Activated naive CD8-positive, alpha-beta T cell treated with anti-CD3 and anti-CD28 coated beads, Interleukin-2, amount 10 ng/mL, durations not matched to agents 7 days and 5 days (primary cell): ENCODE measurements around the gene TESK2. TPM values are rescaled to one million over a fixed set of nuclear protein-coding genes. Genes with fewer than 3 reads are reported as not detected.
"Not testable (repeated sequence)": the region's sequence is repeated elsewhere in the genome, so short reads cannot be mapped to it uniquely, and the experiment has no call there.

Source experiments
- ATAC-seq: fragments of 150-1000 bp; cut with Tn5 transposase; one replicate; pipeline ENCODE4 v1.10.0; 2021; ENCODE audit warnings: low read depth, moderate library complexity
- POLR2A ChIA-PET: fragments of 350-600 bp; sonication (Branson Sonifier 250); formaldehyde crosslinking; loops from one replicate; lab custom pipeline; 2021; ENCODE audit warnings: antibody characterized with exemption; lab: Charles Lee
- DNase-seq: peaks from one replicate; pipeline ENCODE4 v3.0.0; 2021
- H3K27ac Mint-ChIP-seq: one replicate; pipeline ENCODE4 v1.8.0; 2022; ENCODE audit warnings: mild to moderate bottlenecking, mixed read lengths
- H3K27me3 Mint-ChIP-seq: one replicate; pipeline ENCODE4 v1.8.0; 2022; ENCODE audit warnings: mild to moderate bottlenecking, moderate library complexity, mixed read lengths
- H3K36me3 Mint-ChIP-seq: one replicate; pipeline ENCODE4 v1.8.0; 2021; ENCODE audit warnings: mild to moderate bottlenecking, mixed read lengths
- H3K4me1 Mint-ChIP-seq: one replicate; pipeline ENCODE4 v1.8.0; 2021; ENCODE audit warnings: mixed read lengths
- H3K4me3 Mint-ChIP-seq: one replicate; pipeline ENCODE4 v1.8.0; 2022; ENCODE audit warnings: mild to moderate bottlenecking, moderate library complexity, mixed read lengths
- H3K9me3 Mint-ChIP-seq: one replicate; pipeline ENCODE4 v1.8.0; 2021; ENCODE audit warnings: mixed read lengths
- total RNA-seq, 2 experiments: library from RNA; stranded (reverse); gene quantifications; one replicate each; pipeline ENCODE4 v1.2.3, GENCODE V29; 2021

TESK2 gene, protein sequence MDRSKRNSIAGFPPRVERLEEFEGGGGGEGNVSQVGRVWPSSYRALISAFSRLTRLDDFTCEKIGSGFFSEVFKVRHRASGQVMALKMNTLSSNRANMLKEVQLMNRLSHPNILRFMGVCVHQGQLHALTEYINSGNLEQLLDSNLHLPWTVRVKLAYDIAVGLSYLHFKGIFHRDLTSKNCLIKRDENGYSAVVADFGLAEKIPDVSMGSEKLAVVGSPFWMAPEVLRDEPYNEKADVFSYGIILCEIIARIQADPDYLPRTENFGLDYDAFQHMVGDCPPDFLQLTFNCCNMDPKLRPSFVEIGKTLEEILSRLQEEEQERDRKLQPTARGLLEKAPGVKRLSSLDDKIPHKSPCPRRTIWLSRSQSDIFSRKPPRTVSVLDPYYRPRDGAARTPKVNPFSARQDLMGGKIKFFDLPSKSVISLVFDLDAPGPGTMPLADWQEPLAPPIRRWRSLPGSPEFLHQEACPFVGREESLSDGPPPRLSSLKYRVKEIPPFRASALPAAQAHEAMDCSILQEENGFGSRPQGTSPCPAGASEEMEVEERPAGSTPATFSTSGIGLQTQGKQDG
- total RNA-seq, result 1 to 10 TPM; 5.8 to 6.5 TPM

DNA sequence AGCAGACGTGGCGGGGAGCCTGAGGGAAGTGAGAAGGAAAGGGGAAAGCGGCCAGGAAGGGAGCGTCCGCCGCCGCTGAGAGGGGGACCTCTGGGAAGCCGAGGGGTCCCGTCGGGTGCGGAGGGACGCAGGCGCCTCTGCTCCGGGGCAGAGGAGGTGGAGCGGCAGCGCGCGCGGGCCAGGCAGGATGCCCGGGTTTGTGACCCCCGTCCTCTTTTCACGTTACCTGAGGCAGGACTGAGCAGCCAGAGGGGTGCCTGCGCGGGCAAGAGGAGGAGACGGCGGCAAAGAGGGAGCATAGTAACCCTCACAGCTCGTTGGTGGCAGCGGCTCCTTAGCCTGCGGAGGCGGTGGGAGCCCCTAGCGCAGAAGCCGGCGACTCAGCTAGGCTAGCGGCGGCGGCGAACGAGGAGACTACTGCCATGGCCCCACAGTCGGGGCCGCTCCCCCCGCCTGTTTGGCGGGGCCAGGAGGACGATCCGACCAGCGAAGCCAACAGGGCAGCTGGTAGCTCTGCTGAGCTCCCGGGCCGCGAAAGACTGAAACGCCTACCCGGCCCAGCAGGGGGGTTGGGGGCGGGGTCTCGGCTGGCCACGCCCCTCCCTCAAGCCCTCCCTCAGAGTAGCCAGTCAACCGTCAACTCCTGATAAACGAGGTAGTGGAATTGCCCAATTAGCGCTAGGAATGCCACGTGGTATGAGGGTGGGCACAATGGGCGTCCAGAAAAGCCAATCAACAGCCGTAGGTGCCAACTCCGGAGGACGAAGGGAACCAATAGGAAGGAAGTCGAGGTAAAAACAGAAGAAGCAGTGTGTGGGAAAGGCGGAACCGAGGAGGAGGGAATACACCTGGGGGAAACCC lies at the start of gene TESK2:
TSS of gene TESK2 (minus strand) at position 538 of the 861 bp plus-strand sequence. CDS start 33,378 bp downstream, outside the sequence.
- Mint-ChIP-seq H3K36me3 (no peaks in the 10 kb centered on the region), H3K4me3 (no peak within 1 kb of the TSS), H3K27me3 (no peaks in the 10 kb centered on the region), H3K9me3 (no peaks in the 10 kb centered on the region), H3K4me1 (peaks cover 9% of the 10 kb centered on the region), H3K27ac (no peak within 1 kb of the TSS)
- ATAC-seq, result peak; percentile 94
- peak; percentile 96 for DNase-seq
- POLR2A ChIA-PET, result interaction anchor here (1.0 to 3.9 kb wide), 13 partner anchors 10 to 769 kb away, joined by 3 to 26 read pairs (median 6); partner anchors contain the start of genes CCDC163, GPBP1L1, HECTD3 and HPDL

DNA sequence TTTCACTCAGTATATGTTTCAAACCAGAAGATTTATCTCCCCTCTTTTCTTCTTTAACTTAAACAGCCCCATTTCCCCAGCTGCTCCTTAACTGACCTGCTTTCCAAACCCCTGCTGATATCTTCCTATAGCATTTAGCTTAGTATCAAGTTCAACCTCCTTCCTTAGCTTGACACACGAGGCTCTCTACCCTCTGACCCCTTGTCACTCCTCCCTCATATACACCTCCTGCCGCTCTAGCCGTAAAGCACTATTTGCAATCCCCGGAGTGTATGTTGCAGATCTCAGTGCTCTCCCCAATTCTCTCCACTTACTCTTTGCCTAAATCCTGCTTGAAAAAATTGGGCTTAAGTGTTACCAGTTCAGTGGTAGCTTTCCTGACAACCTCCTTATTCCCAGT lies 45.9 kb upstream of the TESK2 start:
- H3K27ac Mint-ChIP-seq, result no peak overlapping the region
- H3K4me3 Mint-ChIP-seq, result no peak overlapping the region
- H3K9me3 Mint-ChIP-seq, result no peaks in the 10 kb centered on the region
- H3K27me3 Mint-ChIP-seq, result peaks cover 19% of the 10 kb centered on the region
- H3K36me3 Mint-ChIP-seq, result no peaks in the 10 kb centered on the region
- POLR2A ChIA-PET, result interaction anchor here (0.6 to 1.5 kb wide), 4 partner anchors 8 to 766 kb away, joined by 3 to 7 read pairs (median 3); partner anchors contain the start of genes AKR1A1 and PRDX1
- H3K4me1 Mint-ChIP-seq, result peaks cover 9% of the 10 kb centered on the region
- no peak for ATAC-seq
- DNase-seq, result no peak

- H3K9me3 Mint-ChIP-seq, result no peaks in the 10 kb centered on the region
- H3K27ac Mint-ChIP-seq, result no peak overlapping the region
- ATAC-seq (no peak), DNase-seq (no peak)
- no peaks in the 10 kb centered on the region for H3K36me3 Mint-ChIP-seq
- H3K27me3 Mint-ChIP-seq, result peaks cover 16% of the 10 kb centered on the region
- H3K4me3 Mint-ChIP-seq, result no peak overlapping the region
- H3K4me1 Mint-ChIP-seq, result peaks cover 11% of the 10 kb centered on the region
- POLR2A ChIA-PET, result interaction anchor here (0.6 to 1.5 kb wide), 4 partner anchors 9 to 767 kb away, joined by 3 to 7 read pairs (median 3); partner anchors contain the start of genes AKR1A1 and PRDX1
Observed at GRCh38 chr1:45535988-45536766, 45.2 kb upstream of the TESK2 start.

- Mint-ChIP-seq H3K4me3 (no peak overlapping the region), H3K27me3 (peaks cover 5% of the 10 kb centered on the region), H3K4me1 (peaks cover 9% of the 10 kb centered on the region), H3K27ac (peak overlapping the region; percentile 12), H3K36me3 (no peaks in the 10 kb centered on the region), H3K9me3 (no peaks in the 10 kb centered on the region)
- no peak for ATAC-seq
- POLR2A ChIA-PET, result no interaction called here
- no peak for DNase-seq
Observed at GRCh38 chr1:45531873-45532272, 40.9 kb upstream of the TESK2 start.

GRCh38 chr1:45530632-45531135 lies 39.7 kb upstream of the TESK2 start:
- no peak for ATAC-seq
- peaks cover 8% of the 10 kb centered on the region for H3K27me3 Mint-ChIP-seq
- H3K4me3 Mint-ChIP-seq, result no peak overlapping the region

GRCh38 chr1:45526135-45526644 lies 35.2 kb upstream of the TESK2 start:
- POLR2A ChIA-PET, result interaction anchor here (0.6 kb wide), 1 partner anchor 48 kb away, joined by 4 read pairs; no protein-coding TSS in a partner anchor
- H3K27ac Mint-ChIP-seq, result no peak overlapping the region
- H3K27me3 Mint-ChIP-seq, result peaks cover 15% of the 10 kb centered on the region
- DNase-seq, result no peak
- H3K4me3 Mint-ChIP-seq, result no peak overlapping the region
- peaks cover 15% of the 10 kb centered on the region for H3K4me1 Mint-ChIP-seq
- H3K9me3 Mint-ChIP-seq, result no peaks in the 10 kb centered on the region
- ATAC-seq, result no peak
- no peaks in the 10 kb centered on the region for H3K36me3 Mint-ChIP-seq

More at GRCh38 chr1:45530632-45531135, 39.7 kb upstream of the TESK2 start:
- Mint-ChIP-seq H3K9me3 (no peaks in the 10 kb centered on the region), H3K27ac (no peak overlapping the region), H3K36me3 (no peaks in the 10 kb centered on the region), H3K4me1 (peaks cover 2% of the 10 kb centered on the region)
- DNase-seq, result no peak
- POLR2A ChIA-PET, result interaction anchor here (0.7 to 0.8 kb wide), 3 partner anchors 12 to 518 kb away, joined by 3 to 5 read pairs (median 4); no protein-coding TSS in a partner anchor

DNA sequence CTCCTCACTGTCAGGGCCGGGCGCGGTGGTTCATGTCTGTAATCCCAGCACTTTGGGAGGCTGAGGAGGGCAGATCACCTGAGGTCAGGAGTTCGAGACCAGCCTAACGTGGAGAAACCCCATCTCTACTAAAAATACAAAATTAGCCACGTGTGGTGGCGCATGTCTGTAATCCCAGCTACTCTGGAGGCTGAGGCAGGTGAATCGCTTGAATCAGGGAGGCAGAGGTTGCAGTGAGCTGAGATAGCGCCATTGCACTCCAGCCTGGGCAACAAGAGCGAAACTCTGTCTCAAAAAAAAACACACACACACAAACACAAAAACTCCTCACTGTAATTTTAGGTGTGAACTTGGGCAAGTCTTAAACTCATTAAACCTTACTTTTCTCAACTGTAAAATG lies 33.0 kb upstream of the TESK2 start:
- POLR2A ChIA-PET, result not testable (repeated sequence)

GRCh38 chr1:45523516-45523915 lies 32.6 kb upstream of the TESK2 start:
- POLR2A ChIA-PET, ATAC-seq, DNase-seq, H3K27ac Mint-ChIP-seq, H3K4me3 Mint-ChIP-seq, H3K9me3 Mint-ChIP-seq, H3K36me3 Mint-ChIP-seq: not testable (repeated sequence)
- peaks cover 14% of the 10 kb centered on the region for H3K27me3 Mint-ChIP-seq
- H3K4me1 Mint-ChIP-seq, result peaks cover 26% of the 10 kb centered on the region

More for the DNA sequence above, 33.0 kb upstream of the TESK2 start:
- DNase-seq, H3K27ac Mint-ChIP-seq, H3K4me3 Mint-ChIP-seq, H3K9me3 Mint-ChIP-seq, H3K36me3 Mint-ChIP-seq, ATAC-seq: not testable (repeated sequence)
- H3K4me1 Mint-ChIP-seq, result peaks cover 22% of the 10 kb centered on the region
- peaks cover 14% of the 10 kb centered on the region for H3K27me3 Mint-ChIP-seq

DNA sequence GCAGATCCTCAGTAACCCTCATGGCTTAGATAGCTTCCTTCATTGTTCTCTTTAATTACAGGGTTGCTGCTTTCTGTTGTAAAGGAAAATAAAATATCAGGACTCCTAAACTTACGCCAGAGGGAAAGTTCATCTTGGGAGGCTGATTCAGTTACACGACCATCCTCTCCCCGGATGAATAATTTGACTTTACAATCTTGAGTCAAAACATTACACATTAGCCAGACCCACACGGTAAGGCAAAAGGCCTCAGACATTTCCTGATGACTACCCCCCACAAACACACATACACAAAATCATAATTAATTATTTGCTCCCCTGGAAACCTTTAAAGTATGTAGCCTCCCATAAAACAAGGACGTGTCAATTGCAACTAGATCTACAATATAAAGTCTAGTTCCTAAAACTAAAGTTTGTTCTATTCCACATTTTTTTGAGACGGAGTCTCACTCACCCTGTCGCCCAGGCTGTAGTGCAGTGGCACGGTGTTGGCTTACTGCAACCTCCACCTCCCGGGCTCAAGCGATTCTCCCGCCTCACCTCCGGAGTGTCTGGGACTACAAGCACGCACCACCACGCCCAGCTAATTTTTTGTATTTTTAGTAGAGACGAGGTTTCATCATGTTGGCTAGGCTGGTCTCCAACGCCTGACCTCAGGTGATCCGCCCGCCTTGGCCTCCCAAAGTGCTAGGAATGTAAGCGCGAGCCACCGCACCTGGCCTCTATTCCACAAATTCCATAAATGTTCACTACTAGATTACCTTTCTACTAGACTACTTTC lies 31.6 kb upstream of the TESK2 start:
- Mint-ChIP-seq H3K4me3 (peak overlapping the region; percentile 94), H3K27ac (peak overlapping the region; percentile 85), H3K27me3 (peaks cover 14% of the 10 kb centered on the region), H3K36me3 (no peaks in the 10 kb centered on the region), H3K4me1 (peaks cover 26% of the 10 kb centered on the region), H3K9me3 (no peaks in the 10 kb centered on the region)
- POLR2A ChIA-PET, result interaction anchor here (0.6 to 2.7 kb wide), 24 partner anchors 11 to 801 kb away, joined by 3 to 64 read pairs (median 7); partner anchors contain the start of genes AKR1A1, CCDC163, HECTD3 and HPDL
- DNase-seq (no peak), ATAC-seq (no peak)

- peak within 1 kb of the TSS; percentile 85 for H3K27ac Mint-ChIP-seq
- H3K27me3 Mint-ChIP-seq, result peaks cover 13% of the 10 kb centered on the region
- H3K9me3 Mint-ChIP-seq, result no peaks in the 10 kb centered on the region
- peak within 1 kb of the TSS; percentile 94 for H3K4me3 Mint-ChIP-seq
- peaks cover 2% of the 10 kb centered on the region for H3K36me3 Mint-ChIP-seq
- POLR2A ChIA-PET, result interaction anchor here (0.6 to 2.7 kb wide), 30 partner anchors 10 to 889 kb away, joined by 3 to 64 read pairs (median 6); partner anchors contain the start of genes AKR1A1, CCDC163, GPBP1L1 and HECTD3
- DNase-seq, result peak; percentile 96
- ATAC-seq, result peak; percentile 84
- H3K4me1 Mint-ChIP-seq, result peaks cover 26% of the 10 kb centered on the region
Observed at GRCh38 chr1:45521413-45522323, 30.7 kb upstream of the TESK2 start, which contains the start of gene PRDX1. Gene PRDX1 (minus strand): TSS chr1:45521884. CDS start chr1:45519043, 2,841 bp downstream.
